CD14-positive monocyte (primary cell): Measurements from ENCODE around the gene PPIP5K1. TPM values are rescaled to one million over a fixed set of nuclear protein-coding genes. Genes with fewer than 3 reads are reported as not detected.
A peak's percentile ranks its signal among the peaks of the same experiment; 100 is the strongest.
"Not testable (repeated sequence)": the region's sequence is repeated elsewhere in the genome, so short reads cannot be mapped to it uniquely, and the experiment has no call there.

Source experiments
- DNase-seq, 3 donors: peaks; one replicate each; pipeline ENCODE4 v3.0.0-alpha.2; 2011 to 2022
- H2AFZ ChIP-seq: 2 replicates; pipeline ENCODE4 v1.6.0; 2012; ENCODE audit warnings: mild to moderate bottlenecking, low read depth, low read length, inconsistent platforms; ENCODE audit not compliant: insufficient read depth, poor library complexity, severe bottlenecking
- H3K27ac ChIP-seq, 2 donors: 1 replicate in 1 of 2; 2 replicates in 1 of 2; pipeline ENCODE4 v1.5.1; 2012 to 2013; ENCODE audit warnings: low read length in 2 of 2, control low read depth in 1 of 2, inconsistent platforms in 1 of 2, low read depth in 1 of 2, mild to moderate bottlenecking in 1 of 2
- H3K27me3 ChIP-seq, 2 donors: one replicate each; pipeline versions ENCODE4 v1.6.0 to v1.6.1; 2011 to 2013; ENCODE audit warnings: low read length in 2 of 2; ENCODE audit not compliant: control insufficient read depth in 2 of 2, insufficient read depth in 2 of 2
- H3K36me3 ChIP-seq, 2 donors: replicated peaks in 1 of 2; 1 replicate in 1 of 2; 2 replicates in 1 of 2; pipeline versions ENCODE4 v1.5.1 to v1.6.1; 2012 to 2013; ENCODE audit warnings: low read length in 2 of 2, control low read depth in 1 of 2, inconsistent platforms in 1 of 2, mild to moderate bottlenecking in 1 of 2; ENCODE audit not compliant: insufficient read depth in 2 of 2, control insufficient read depth in 1 of 2
- H3K4me1 ChIP-seq, 2 donors: 1 replicate in 1 of 2; 2 replicates in 1 of 2; pipeline versions ENCODE4 v1.5.1 to v1.6.1; 2012 to 2013; ENCODE audit warnings: low read length in 2 of 2, control low read depth in 1 of 2, inconsistent platforms in 1 of 2, mild to moderate bottlenecking in 1 of 2, moderate library complexity in 1 of 2; ENCODE audit not compliant: insufficient read depth in 2 of 2, control insufficient read depth in 1 of 2
- H3K4me2 ChIP-seq: replicated peaks from 2 replicates; pipeline ENCODE3; 2012; ENCODE audit warnings: low read length, moderate library complexity, mild to moderate bottlenecking; ENCODE audit not compliant: poor library complexity, severe bottlenecking; ENCODE audit errors: extremely low read depth
- H3K4me3 ChIP-seq, 3 experiments: fragments of 200-600 bp in 1 of 3; sonication (generic) in 1 of 3; replicated peaks in 1 of 3; 1 replicate in 2 of 3; 2 replicates in 1 of 3; pipeline ENCODE4 v1.5.1; 2011 to 2013; ENCODE audit warnings: low read length in 3 of 3, mild to moderate bottlenecking in 3 of 3, control low read depth in 2 of 3, low read depth in 2 of 3, inconsistent platforms in 1 of 3, moderate library complexity in 1 of 3
- H3K79me2 ChIP-seq: 2 replicates; pipeline ENCODE4 v1.6.0; 2012; ENCODE audit warnings: mild to moderate bottlenecking, control low read depth, inconsistent platforms, low read length, moderate library complexity; ENCODE audit not compliant: insufficient read depth
- H3K9ac ChIP-seq: 2 replicates; pipeline ENCODE4 v1.6.0; 2017; ENCODE audit warnings: low read length, mild to moderate bottlenecking; ENCODE audit not compliant: insufficient read depth, poor library complexity, severe bottlenecking
- H3K9me3 ChIP-seq, 2 donors: replicated peaks in 1 of 2; 1 replicate in 1 of 2; 2 replicates in 1 of 2; pipeline versions ENCODE4 v1.5.1 to v1.6.1; 2012 to 2013; ENCODE audit warnings: low read length in 2 of 2, control low read depth in 1 of 2; ENCODE audit not compliant: control insufficient read depth in 1 of 2, insufficient read depth in 1 of 2
- H4K20me1 ChIP-seq: 2 replicates; pipeline ENCODE4 v1.6.0; 2012; ENCODE audit warnings: mild to moderate bottlenecking, low read length, control low read depth, moderate library complexity; ENCODE audit not compliant: insufficient read depth
- H3K27ac Mint-ChIP-seq, 7 donors: one replicate each; pipeline ENCODE4 v1.8.0; 2020; ENCODE audit warnings: mild to moderate bottlenecking in 7 of 7, mixed read lengths in 7 of 7, moderate library complexity in 6 of 7, inconsistent platforms in 2 of 7
- H3K27me3 Mint-ChIP-seq, 3 donors: one replicate each; pipeline ENCODE4 v1.8.0; 2021 to 2022; ENCODE audit warnings: low read depth in 3 of 3, mild to moderate bottlenecking in 3 of 3, mixed read lengths in 3 of 3, moderate library complexity in 3 of 3, inconsistent platforms in 1 of 3
- H3K36me3 Mint-ChIP-seq, 2 donors: one replicate each; pipeline ENCODE4 v1.8.0; 2020; ENCODE audit warnings: mixed read lengths in 2 of 2, inconsistent platforms in 1 of 2, mild to moderate bottlenecking in 1 of 2
- H3K4me1 Mint-ChIP-seq: one replicate; pipeline ENCODE4 v1.8.0; 2020; ENCODE audit warnings: mild to moderate bottlenecking, mixed read lengths
- H3K4me3 Mint-ChIP-seq, 2 donors: one replicate each; pipeline ENCODE4 v1.8.0; 2020; ENCODE audit warnings: mild to moderate bottlenecking in 2 of 2, mixed read lengths in 2 of 2, moderate library complexity in 1 of 2
- H3K9me3 Mint-ChIP-seq, 7 donors: one replicate each; pipeline ENCODE4 v1.8.0; 2020 to 2022; ENCODE audit warnings: mixed read lengths in 7 of 7, mild to moderate bottlenecking in 6 of 7, moderate library complexity in 6 of 7, inconsistent platforms in 2 of 7
- WGBS: methylation state at CpG from one replicate; pipeline ENCODE4 v1.1.5; 2013; ENCODE audit warnings: missing lambda C conversion rate; ENCODE audit not compliant: insufficient coverage; 5-methylcytosine and 5-hydroxymethylcytosine counted together
- intact Hi-C, 2 donors: fragments of 100-400 bp; cut with micrococcal nuclease; formaldehyde crosslinking; loops; one replicate each; pipeline versions ENCODE4 v1.15.0 to v1.15.1; 2023
- polyA plus RNA-seq, 3 donors: library from polyadenylated mRNA; depleted of rRNA in 1 of 3; unstranded in 2 of 3; stranded (reverse) in 1 of 3; fragments of 300-500 nt in 2 of 3; fragments of >200 nt in 1 of 3; fragmentation: Illumina TruSeq in 2 of 3; gene quantifications; 1 replicate in 2 of 3; 2 replicates in 1 of 3; pipeline ENCODE4 v1.2.3, GENCODE V29; 2012 to 2021
- TF ChIP-seq, protein P1 (sequence below): fragments of 200-600 bp; IDR thresholded peaks from one replicate; pipeline ENCODE4 v1.8.0; 2022; ENCODE audit warnings: antibody characterized with exemption, mild to moderate bottlenecking

The PPIP5K1 gene
- polyA plus RNA-seq, 3 donors: 0.95 to 19.9 (median 2.0) TPM

- H3K27ac Mint-ChIP-seq, H2AFZ ChIP-seq, H3K27me3 ChIP-seq, H3K9ac ChIP-seq, DNase-seq, H3K36me3 Mint-ChIP-seq, H3K4me1 ChIP-seq, H3K4me3 Mint-ChIP-seq, intact Hi-C loops, H4K20me1 ChIP-seq, H3K27me3 Mint-ChIP-seq, H3K27ac ChIP-seq, H3K4me2 ChIP-seq, H3K4me3 ChIP-seq, H3K4me1 Mint-ChIP-seq, H3K79me2 ChIP-seq, H3K36me3 ChIP-seq, H3K9me3 ChIP-seq, H3K9me3 Mint-ChIP-seq: not testable (repeated sequence)
- WGBS: no CpG with 5 or more reads among the region's 3 CpGs
Measured at GRCh38 chr15:43562753-43563152, 27.3 kb downstream of the PPIP5K1 start.

GRCh38 chr15:43552986-43553385 is 37.0 kb downstream of the PPIP5K1 start:
- H3K9ac ChIP-seq: no peak overlapping the region
- H3K4me3 ChIP-seq: no peak overlapping the region
- H3K4me3 Mint-ChIP-seq: no peak overlapping the region
- TF ChIP-seq, protein P1, sequence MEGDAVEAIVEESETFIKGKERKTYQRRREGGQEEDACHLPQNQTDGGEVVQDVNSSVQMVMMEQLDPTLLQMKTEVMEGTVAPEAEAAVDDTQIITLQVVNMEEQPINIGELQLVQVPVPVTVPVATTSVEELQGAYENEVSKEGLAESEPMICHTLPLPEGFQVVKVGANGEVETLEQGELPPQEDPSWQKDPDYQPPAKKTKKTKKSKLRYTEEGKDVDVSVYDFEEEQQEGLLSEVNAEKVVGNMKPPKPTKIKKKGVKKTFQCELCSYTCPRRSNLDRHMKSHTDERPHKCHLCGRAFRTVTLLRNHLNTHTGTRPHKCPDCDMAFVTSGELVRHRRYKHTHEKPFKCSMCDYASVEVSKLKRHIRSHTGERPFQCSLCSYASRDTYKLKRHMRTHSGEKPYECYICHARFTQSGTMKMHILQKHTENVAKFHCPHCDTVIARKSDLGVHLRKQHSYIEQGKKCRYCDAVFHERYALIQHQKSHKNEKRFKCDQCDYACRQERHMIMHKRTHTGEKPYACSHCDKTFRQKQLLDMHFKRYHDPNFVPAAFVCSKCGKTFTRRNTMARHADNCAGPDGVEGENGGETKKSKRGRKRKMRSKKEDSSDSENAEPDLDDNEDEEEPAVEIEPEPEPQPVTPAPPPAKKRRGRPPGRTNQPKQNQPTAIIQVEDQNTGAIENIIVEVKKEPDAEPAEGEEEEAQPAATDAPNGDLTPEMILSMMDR: no peak
- H3K36me3 Mint-ChIP-seq: peaks cover 15 to 26% of the 10 kb centered on the region in 2 donors
- H3K9me3 Mint-ChIP-seq: peaks cover 0 to 1% (median 0%) of the 10 kb centered on the region in 7 donors
- peaks cover 0 to 4% of the 10 kb centered on the region in 2 donors for H3K36me3 ChIP-seq
- H3K4me2 ChIP-seq: no peak overlapping the region
- no peaks in the 10 kb centered on the region for H4K20me1 ChIP-seq
- intact Hi-C loops: no loop called here
- peak overlapping the region in 1 of 7 donors; percentile 41 for H3K27ac Mint-ChIP-seq
- H2AFZ ChIP-seq: no peak overlapping the region
- H3K79me2 ChIP-seq: no peaks in the 10 kb centered on the region
- no peaks in the 10 kb centered on the region for H3K4me1 Mint-ChIP-seq
- no peak for DNase-seq
- H3K27ac ChIP-seq: no peak overlapping the region
- H3K4me1 ChIP-seq: no peaks in the 10 kb centered on the region
- WGBS: no CpG with 5 or more reads among the region's 2 CpGs
- no peaks in the 10 kb centered on the region for H3K27me3 Mint-ChIP-seq
- no peaks in the 10 kb centered on the region for H3K9me3 ChIP-seq
- no peaks in the 10 kb centered on the region for H3K27me3 ChIP-seq
